ENCODE data around the gene LTC4S. TPM values are rescaled to one million over a fixed set of nuclear protein-coding genes. Genes with fewer than 3 reads are reported as not detected.

LTC4S gene
- total RNA-seq, 1 experiment from 2014 or later, result 3.7 TPM

GRCh38 chr5:179839328-179840256, 45.8 kb downstream of the LTC4S start:
- Histone ChIP-seq H3K79me1 (ENCODE audit: insufficient read depth, low read depth, low read length, poor library complexity, severe bottlenecking) (no peaks in the 10 kb centered on the region), H4K8ac (replicated peaks; ENCODE audit: insufficient read length, low read depth, low read length) (no peak overlapping the region), H3K18ac (ENCODE audit: insufficient read length, low read depth, low read length) (no peak overlapping the region), H3K4me1 (ENCODE audit: insufficient read depth, low read length) (no peaks in the 10 kb centered on the region), H4K91ac (ENCODE audit: insufficient read length, low read depth, low read length) (no peak overlapping the region), H3K4ac (ENCODE audit: low read depth, low read length) (no peak overlapping the region), H2BK5ac (ENCODE audit: insufficient read length, low read length) (no peak overlapping the region), H3K79me2 (ENCODE audit: insufficient read depth, low read length) (no peaks in the 10 kb centered on the region), H4K5ac (ENCODE audit: insufficient read length, low read depth, low read length) (no peak overlapping the region), H3K23ac (ENCODE audit: insufficient read length, low read depth, low read length) (no peak overlapping the region), H4K20me1 (ENCODE audit: control insufficient read depth, insufficient read depth, insufficient read length) (no peaks in the 10 kb centered on the region), H2BK20ac (ENCODE audit: low read depth, low read length, poor library complexity, severe bottlenecking) (no peak overlapping the region), H3K9ac (ENCODE audit: extremely low read depth, insufficient read length, low read length) (no peak overlapping the region), H3K27me3 (ENCODE audit: insufficient read depth, low read length) (no peaks in the 10 kb centered on the region), H2BK15ac (ENCODE audit: low read depth, low read length) (no peak overlapping the region), H3K27ac (ENCODE audit: insufficient read length, low read depth, low read length) (no peak overlapping the region), H3K4me2 (ENCODE audit: insufficient read depth, insufficient read length, low read length) (no peak overlapping the region), H3K9me3 (ENCODE audit: control insufficient read depth, low read depth, low read length) (no peaks in the 10 kb centered on the region), H3K23me2 (ENCODE audit: insufficient read length, low read depth, low read length, poor library complexity, severe bottlenecking) (no peaks in the 10 kb centered on the region), H2BK12ac (ENCODE audit: insufficient read length, low read depth, low read length) (no peak overlapping the region), H3T11ph (ENCODE audit: low read length) (no peak overlapping the region), H2AFZ (ENCODE audit: low read length) (no peak overlapping the region), H2AK5ac (ENCODE audit: insufficient read length, low read length) (no peak overlapping the region), H3K56ac (ENCODE audit: insufficient read length, low read depth, low read length) (no peak overlapping the region), H2BK120ac (ENCODE audit: low read depth, low read length, poor library complexity, severe bottlenecking) (no peak overlapping the region), H3K14ac (ENCODE audit: insufficient read depth, low read length) (no peak overlapping the region)
- H3K27me3 Mint-ChIP-seq (ENCODE audit: low read depth), result no peaks in the 10 kb centered on the region; the same call in 1 of the 2 replicates
- H3K4me1 Mint-ChIP-seq, result no peaks in the 10 kb centered on the region
- WGBS (ENCODE audit: extremely low coverage, insufficient read length, low lambda C conversion rate), result no CpG with 5 or more reads among the region's 16 CpGs
- DNase-seq, result no peak
- TF ChIP-seq, protein P1, sequence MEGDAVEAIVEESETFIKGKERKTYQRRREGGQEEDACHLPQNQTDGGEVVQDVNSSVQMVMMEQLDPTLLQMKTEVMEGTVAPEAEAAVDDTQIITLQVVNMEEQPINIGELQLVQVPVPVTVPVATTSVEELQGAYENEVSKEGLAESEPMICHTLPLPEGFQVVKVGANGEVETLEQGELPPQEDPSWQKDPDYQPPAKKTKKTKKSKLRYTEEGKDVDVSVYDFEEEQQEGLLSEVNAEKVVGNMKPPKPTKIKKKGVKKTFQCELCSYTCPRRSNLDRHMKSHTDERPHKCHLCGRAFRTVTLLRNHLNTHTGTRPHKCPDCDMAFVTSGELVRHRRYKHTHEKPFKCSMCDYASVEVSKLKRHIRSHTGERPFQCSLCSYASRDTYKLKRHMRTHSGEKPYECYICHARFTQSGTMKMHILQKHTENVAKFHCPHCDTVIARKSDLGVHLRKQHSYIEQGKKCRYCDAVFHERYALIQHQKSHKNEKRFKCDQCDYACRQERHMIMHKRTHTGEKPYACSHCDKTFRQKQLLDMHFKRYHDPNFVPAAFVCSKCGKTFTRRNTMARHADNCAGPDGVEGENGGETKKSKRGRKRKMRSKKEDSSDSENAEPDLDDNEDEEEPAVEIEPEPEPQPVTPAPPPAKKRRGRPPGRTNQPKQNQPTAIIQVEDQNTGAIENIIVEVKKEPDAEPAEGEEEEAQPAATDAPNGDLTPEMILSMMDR (conservative IDR thresholded peaks at IDR 0.05), result no peak
- no peak overlapping the region for H3K4me3 Mint-ChIP-seq
- H3K36me3 Mint-ChIP-seq (ENCODE audit: insufficient read depth in 1 of 3, low read depth in 3 of 3), result peaks cover 53 to 82% (median 82%) of the 10 kb centered on the region in 3 experiments
- H3K27ac Mint-ChIP-seq, result peak overlapping the region; percentile 70 to 94 (median 85); a peak in 5 of 7 replicates
- peaks cover 12 to 17% of the 10 kb centered on the region in 2 experiments; a peak in 4 of 5 replicates for H3K9me3 Mint-ChIP-seq

Data from H9 (cell line).